Astrocyte (in vitro differentiated cells and primary cell): ENCODE results near the gene FAM131B. TPM values are rescaled to one million over a fixed set of nuclear protein-coding genes. Genes with fewer than 3 reads are reported as not detected.
A peak's percentile ranks its signal among the peaks of the same experiment; 100 is the strongest.

Source experiments
- DNase-seq: peaks from one replicate; pipeline ENCODE4 v3.0.0-alpha.2; 2010; ENCODE audit warnings: low read depth
- FAIRE-seq: peaks from 2 replicates; lab custom pipeline; 2011; peaks lifted over from hg19 to GRCh38; lab: Jason Lieb, UNC
- H2AFZ ChIP-seq: 2 replicates; pipeline ENCODE4 v1.6.0; 2012; ENCODE audit warnings: low read depth, low read length, inconsistent platforms
- H3K27ac ChIP-seq: 2 replicates; pipeline ENCODE4 v1.5.1; 2011; ENCODE audit warnings: low read depth, low read length, inconsistent platforms
- H3K27me3 ChIP-seq: 2 replicates; pipeline ENCODE4 v1.6.0; 2011; ENCODE audit warnings: low read length, inconsistent platforms; ENCODE audit not compliant: insufficient read depth
- H3K36me3 ChIP-seq: 2 replicates; pipeline ENCODE4 v1.5.1; 2011; ENCODE audit warnings: low read length, inconsistent platforms; ENCODE audit not compliant: insufficient read depth
- H3K4me1 ChIP-seq: 2 replicates; pipeline ENCODE4 v1.5.1; 2011; ENCODE audit warnings: low read length, inconsistent platforms; ENCODE audit not compliant: insufficient read depth
- H3K4me2 ChIP-seq: 2 replicates; pipeline ENCODE4 v1.6.0; 2012; ENCODE audit warnings: low read length, inconsistent platforms
- H3K4me3 ChIP-seq: 2 replicates; pipeline ENCODE4 v1.5.1; 2011; ENCODE audit warnings: low read depth, mild to moderate bottlenecking, low read length, inconsistent platforms; ENCODE audit not compliant: insufficient read depth
- H3K79me2 ChIP-seq: 2 replicates; pipeline ENCODE4 v1.6.0; 2012; ENCODE audit warnings: mild to moderate bottlenecking, low read length, inconsistent platforms; ENCODE audit not compliant: insufficient read depth
- H3K9ac ChIP-seq: 2 replicates; pipeline ENCODE4 v1.6.0; 2012; ENCODE audit warnings: mild to moderate bottlenecking, low read length, inconsistent platforms
- H3K9me3 ChIP-seq: 2 replicates; pipeline ENCODE4 v1.5.1; 2012; ENCODE audit warnings: low read depth, mild to moderate bottlenecking, low read length, inconsistent platforms; ENCODE audit not compliant: insufficient read depth
- H4K20me1 ChIP-seq: 2 replicates; pipeline ENCODE4 v1.6.0; 2012; ENCODE audit warnings: low read length, inconsistent platforms; ENCODE audit not compliant: insufficient read depth
- H3K27ac Mint-ChIP-seq: one replicate; pipeline ENCODE4 v1.8.0; 2021; ENCODE audit warnings: mild to moderate bottlenecking, mixed read lengths; ENCODE audit not compliant: unreplicated experiment
- H3K27me3 Mint-ChIP-seq: one replicate; pipeline ENCODE4 v1.8.0; 2021; ENCODE audit warnings: low read depth, mixed read lengths; ENCODE audit not compliant: unreplicated experiment
- H3K36me3 Mint-ChIP-seq: one replicate; pipeline ENCODE4 v1.8.0; 2021; ENCODE audit warnings: low read depth, mixed read lengths; ENCODE audit not compliant: unreplicated experiment
- H3K4me1 Mint-ChIP-seq: one replicate; pipeline ENCODE4 v1.8.0; 2021; ENCODE audit warnings: low read depth, mixed read lengths; ENCODE audit not compliant: unreplicated experiment
- H3K4me3 Mint-ChIP-seq: one replicate; pipeline ENCODE4 v1.8.0; 2021; ENCODE audit warnings: mild to moderate bottlenecking, moderate library complexity, mixed read lengths; ENCODE audit not compliant: unreplicated experiment
- H3K9me3 Mint-ChIP-seq: one replicate; pipeline ENCODE4 v1.8.0; 2021; ENCODE audit warnings: mild to moderate bottlenecking, mixed read lengths; ENCODE audit not compliant: unreplicated experiment
- EZH2 ChIP-seq: IDR thresholded peaks from 2 replicates; pipeline ENCODE4 v1.6.1; 2012; ENCODE audit warnings: mild to moderate bottlenecking, low read length, inconsistent platforms; ENCODE audit not compliant: insufficient read depth
- total RNA-seq: library from RNA; stranded (reverse); gene quantifications from 2 replicates; pipeline ENCODE4 v1.2.1, GENCODE V29; 2021
- TF ChIP-seq, protein P1 (sequence below): IDR thresholded peaks from 2 replicates; pipeline ENCODE4 v1.5.1; 2011; ENCODE audit warnings: low read depth, mild to moderate bottlenecking, inconsistent platforms, low read length, moderate library complexity; ENCODE audit not compliant: insufficient read depth

FAM131B gene
- total RNA-seq, 1 donor from 2014 or later: 7.6 TPM

DNA sequence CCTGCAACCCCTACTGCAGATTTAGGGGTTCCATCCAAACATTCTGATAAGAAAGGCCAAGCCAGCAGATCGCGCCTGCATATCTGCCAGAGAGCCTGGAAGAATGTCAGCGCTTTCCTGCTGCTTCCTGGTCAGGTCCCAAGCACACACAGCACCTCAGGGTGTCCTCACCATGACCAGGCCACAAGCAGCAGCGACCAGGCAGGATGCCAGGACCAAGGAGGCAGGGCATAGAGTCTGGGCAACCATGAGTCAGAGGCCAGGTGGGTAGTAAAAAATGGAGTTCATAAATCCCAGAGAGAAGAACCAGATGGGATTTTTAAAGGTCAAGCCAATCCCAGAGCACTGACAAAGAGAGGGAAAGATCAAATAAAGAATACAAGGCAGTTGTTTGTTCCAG is 5.5 kb upstream of the FAM131B start:
- Histone ChIP-seq H3K9ac (no peak overlapping the region), H3K4me3 (no peak overlapping the region), H3K79me2 (no peaks in the 10 kb centered on the region), H2AFZ (no peak overlapping the region), H3K27me3 (peaks cover 10% of the 10 kb centered on the region), H3K36me3 (no peaks in the 10 kb centered on the region), H3K9me3 (no peaks in the 10 kb centered on the region), H3K4me1 (peaks cover 6% of the 10 kb centered on the region), H4K20me1 (no peaks in the 10 kb centered on the region), H3K27ac (no peak overlapping the region), H3K4me2 (no peak overlapping the region)
- FAIRE-seq (no peak), DNase-seq (no peak)
- TF ChIP-seq, protein P1, sequence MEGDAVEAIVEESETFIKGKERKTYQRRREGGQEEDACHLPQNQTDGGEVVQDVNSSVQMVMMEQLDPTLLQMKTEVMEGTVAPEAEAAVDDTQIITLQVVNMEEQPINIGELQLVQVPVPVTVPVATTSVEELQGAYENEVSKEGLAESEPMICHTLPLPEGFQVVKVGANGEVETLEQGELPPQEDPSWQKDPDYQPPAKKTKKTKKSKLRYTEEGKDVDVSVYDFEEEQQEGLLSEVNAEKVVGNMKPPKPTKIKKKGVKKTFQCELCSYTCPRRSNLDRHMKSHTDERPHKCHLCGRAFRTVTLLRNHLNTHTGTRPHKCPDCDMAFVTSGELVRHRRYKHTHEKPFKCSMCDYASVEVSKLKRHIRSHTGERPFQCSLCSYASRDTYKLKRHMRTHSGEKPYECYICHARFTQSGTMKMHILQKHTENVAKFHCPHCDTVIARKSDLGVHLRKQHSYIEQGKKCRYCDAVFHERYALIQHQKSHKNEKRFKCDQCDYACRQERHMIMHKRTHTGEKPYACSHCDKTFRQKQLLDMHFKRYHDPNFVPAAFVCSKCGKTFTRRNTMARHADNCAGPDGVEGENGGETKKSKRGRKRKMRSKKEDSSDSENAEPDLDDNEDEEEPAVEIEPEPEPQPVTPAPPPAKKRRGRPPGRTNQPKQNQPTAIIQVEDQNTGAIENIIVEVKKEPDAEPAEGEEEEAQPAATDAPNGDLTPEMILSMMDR: no peak
- TF ChIP-seq EZH2: no peak
- no peak overlapping the region for H3K27ac Mint-ChIP-seq
- no peak overlapping the region for H3K4me3 Mint-ChIP-seq
- no peaks in the 10 kb centered on the region for H3K36me3 Mint-ChIP-seq
- H3K4me1 Mint-ChIP-seq: peaks cover 14% of the 10 kb centered on the region
- peaks cover 4% of the 10 kb centered on the region for H3K9me3 Mint-ChIP-seq
- H3K27me3 Mint-ChIP-seq: peaks cover 26% of the 10 kb centered on the region

DNA sequence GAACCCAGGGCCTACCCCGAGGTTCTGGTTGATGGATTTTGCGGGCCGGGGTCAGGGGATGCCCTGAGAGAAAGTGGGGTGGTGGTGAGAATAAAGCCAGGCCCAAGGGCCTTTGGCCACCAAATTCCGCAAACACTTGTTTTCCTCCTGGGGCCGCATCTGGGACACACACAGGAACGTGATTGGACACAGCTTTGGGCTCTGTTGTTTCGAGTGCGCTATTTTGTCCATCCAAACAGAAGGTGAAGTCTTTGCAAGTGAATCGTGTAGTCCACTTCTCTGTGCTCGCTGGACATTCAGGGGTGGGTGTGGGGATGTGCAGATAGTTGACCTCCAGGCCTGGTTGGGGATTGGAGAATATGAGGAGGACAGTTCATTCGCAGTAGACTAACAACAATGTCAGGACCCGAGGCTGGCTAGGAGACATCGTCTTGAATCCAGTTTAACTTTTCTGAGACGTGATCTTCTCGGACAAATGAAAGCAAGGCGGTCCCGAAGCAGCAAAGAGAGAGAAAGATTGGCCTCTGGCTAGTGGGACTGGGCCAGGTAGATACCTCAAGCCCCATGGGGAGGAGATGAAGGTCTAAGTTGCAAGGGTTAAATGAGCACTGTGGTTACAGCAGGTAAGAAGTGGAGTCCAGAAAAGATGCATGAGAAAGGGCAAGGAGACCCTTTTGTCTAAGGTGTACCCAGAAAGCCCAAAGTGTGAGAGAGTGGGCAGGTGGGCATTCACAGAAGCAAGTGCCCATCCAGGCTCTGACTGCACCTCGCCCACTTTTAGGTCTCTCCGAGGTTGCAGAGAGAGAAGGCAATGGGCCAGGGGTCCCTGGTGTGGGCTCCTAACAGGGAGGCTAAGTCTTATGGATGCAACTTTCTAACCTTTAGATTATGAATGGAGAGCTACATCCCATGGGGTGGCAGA is 764 bp upstream of the FAM131B start:
- peaks cover 6% of the 10 kb centered on the region for H3K36me3 Mint-ChIP-seq
- H3K4me1 Mint-ChIP-seq: peaks cover 4% of the 10 kb centered on the region
- Histone ChIP-seq H3K27me3 (peaks cover 10% of the 10 kb centered on the region), H3K36me3 (no peaks in the 10 kb centered on the region), H3K79me2 (no peaks in the 10 kb centered on the region), H3K9me3 (no peaks in the 10 kb centered on the region), H3K27ac (no peak overlapping the region), H4K20me1 (no peaks in the 10 kb centered on the region), H3K4me1 (no peaks in the 10 kb centered on the region), H3K4me3 (peak overlapping the region; percentile 39), H3K4me2 (peak overlapping the region; percentile 98), H2AFZ (peak overlapping the region; percentile 41), H3K9ac (no peak overlapping the region)
- no peak for DNase-seq
- TF ChIP-seq, protein P1: no peak
- peak; percentile 47 for TF ChIP-seq EZH2
- H3K4me3 Mint-ChIP-seq: peak overlapping the region; percentile 78
- no peak for FAIRE-seq
- H3K27me3 Mint-ChIP-seq: peaks cover 45% of the 10 kb centered on the region
- H3K27ac Mint-ChIP-seq: peak overlapping the region; percentile 51
- H3K9me3 Mint-ChIP-seq: peaks cover 4% of the 10 kb centered on the region
